ENCODE results near the gene LRRK1.
A peak's percentile ranks its signal among the peaks of the same experiment; 100 is the strongest.

Gene LRRK1

DNA sequence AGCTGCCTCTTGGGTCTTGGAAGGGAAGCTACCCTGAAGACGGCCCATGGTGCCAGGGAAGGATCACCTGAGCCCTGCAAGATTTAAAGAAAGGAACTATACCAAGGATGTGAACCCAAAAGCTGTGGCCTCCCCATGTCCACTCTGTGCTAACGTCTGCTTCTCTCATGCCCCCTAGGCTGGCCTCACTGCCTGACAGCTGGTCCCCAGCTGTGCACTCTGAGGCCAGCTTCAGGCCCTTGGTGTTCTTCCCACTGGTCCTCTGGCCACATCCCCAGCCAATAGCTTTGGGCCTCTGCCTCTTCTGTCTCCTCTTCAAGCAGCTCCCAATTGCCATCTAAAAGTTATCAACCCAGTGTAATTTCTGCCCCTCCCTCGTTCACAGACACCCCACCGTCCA lies 5.2 kb upstream of the LRRK1 start:
- TF ChIP-seq CTCF (IDR thresholded peaks at IDR 0.05; ENCODE audit: extremely low read depth, missing control alignments): no peak
- DNase-seq (ENCODE audit: low spot score): no peak

GRCh38 chr15:100914876-100915275 lies 4.3 kb upstream of the LRRK1 start:
- no peak for DNase-seq (ENCODE audit: low spot score)
- no peak for TF ChIP-seq CTCF (IDR thresholded peaks at IDR 0.05; ENCODE audit: extremely low read depth, missing control alignments)

DNA sequence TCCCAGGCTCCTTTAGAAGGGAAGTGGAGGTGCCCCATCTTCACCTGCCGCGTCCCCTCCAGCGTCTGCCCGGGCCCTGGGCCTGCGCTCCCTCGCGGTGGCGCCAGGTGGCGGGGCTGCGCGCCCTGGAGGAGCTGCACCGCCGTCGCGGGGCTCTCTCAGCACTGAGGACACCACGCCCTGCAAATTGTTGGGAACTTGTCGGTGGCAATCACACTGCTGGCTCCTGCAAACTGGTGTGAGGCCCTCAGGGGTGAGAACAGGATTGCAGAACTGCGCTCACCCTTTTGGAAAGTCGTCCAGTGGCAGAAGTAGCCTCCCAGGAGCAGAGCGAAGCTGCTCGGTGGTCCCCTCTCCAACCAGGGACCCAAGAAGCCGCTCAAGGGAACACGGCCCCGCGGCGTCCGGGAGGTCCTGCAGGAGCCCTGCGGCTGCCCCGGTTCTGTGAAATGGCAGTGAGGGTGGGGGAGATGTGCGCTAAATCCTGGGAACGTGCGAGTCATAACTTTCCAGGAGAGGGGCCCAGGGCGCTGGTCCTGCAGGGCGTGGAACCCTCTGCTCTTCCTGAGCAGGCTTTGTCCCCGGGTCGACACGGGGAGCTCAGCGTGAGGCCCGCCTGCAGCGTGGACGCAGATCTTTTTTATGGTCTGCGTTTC lies 995 bp upstream of the LRRK1 start:
- peak; percentile 94 for DNase-seq (ENCODE audit: low spot score)

DNA sequence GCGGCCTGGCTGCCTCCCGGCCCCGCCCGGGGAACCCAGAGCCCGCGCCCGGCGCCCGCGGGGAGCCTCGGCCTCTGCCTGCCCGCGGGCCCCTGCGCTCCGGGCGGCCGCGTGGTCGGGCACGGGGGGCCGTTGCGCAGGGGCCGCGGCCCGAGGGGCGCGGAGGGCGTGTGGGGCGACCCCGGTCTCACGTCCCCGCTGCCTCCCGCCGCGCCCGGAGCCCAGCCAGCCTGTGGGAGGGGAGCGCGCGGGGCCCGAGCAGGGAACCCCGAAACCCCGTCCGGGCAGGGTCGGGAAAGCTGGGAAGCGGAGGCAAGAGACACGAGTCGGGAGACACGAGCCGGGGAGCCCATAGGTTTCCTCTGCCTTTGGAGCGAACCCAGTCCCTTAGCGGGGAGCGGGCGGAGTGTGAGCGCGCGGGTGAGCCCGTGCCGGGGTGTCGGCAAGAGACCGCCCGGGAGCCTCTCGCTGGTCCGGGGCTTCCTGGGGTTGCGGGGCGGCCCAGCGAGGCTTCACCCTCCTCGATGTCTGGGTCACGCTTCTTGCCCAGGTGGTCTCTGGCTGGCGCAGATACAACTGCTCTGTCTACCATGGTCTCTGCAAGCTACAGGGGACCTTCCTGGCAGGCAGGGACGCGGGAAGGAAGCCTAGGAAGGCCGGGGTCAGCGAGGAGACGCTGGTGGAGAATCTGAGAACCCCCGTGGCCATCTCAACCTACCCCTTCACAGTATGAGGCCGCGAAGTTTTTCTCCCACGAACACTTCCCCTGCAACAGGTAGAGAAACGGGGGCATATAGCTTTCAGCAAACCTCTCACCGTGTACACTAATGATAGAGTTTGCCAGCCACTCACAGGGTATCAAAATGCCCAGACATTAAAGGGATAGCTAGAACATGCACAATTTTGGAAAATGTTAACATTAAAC lies 586 bp downstream of the LRRK1 start:
- DNase-seq (ENCODE audit: low spot score): peak; percentile 69
- TF ChIP-seq CTCF (IDR thresholded peaks at IDR 0.05; ENCODE audit: extremely low read depth, missing control alignments): peak; percentile 13

More for the DNA sequence above, 995 bp upstream of the LRRK1 start:
- TF ChIP-seq CTCF (IDR thresholded peaks at IDR 0.05; ENCODE audit: extremely low read depth, missing control alignments): peak; percentile 98

- no peak for TF ChIP-seq CTCF (IDR thresholded peaks at IDR 0.05; ENCODE audit: extremely low read depth, missing control alignments)
- peak; percentile 52 for DNase-seq (ENCODE audit: low spot score)
These were observed 1.5 kb downstream of the LRRK1 start for GRCh38 chr15:100920516-100921135.

- peak; percentile 76 for DNase-seq (ENCODE audit: low spot score)
- TF ChIP-seq CTCF (IDR thresholded peaks at IDR 0.05; ENCODE audit: extremely low read depth, missing control alignments): no peak
These were observed 3.3 kb downstream of the LRRK1 start for GRCh38 chr15:100922192-100923040.
